Mesodermal cell (in vitro differentiated cells): Measurements from ENCODE around the gene ENOPH1.
"Not testable (repeated sequence)": the region's sequence is repeated elsewhere in the genome, so short reads cannot be mapped to it uniquely, and the experiment has no call there.

Source experiments
- H3K27ac ChIP-seq: 2 replicates; pipeline ENCODE4 v1.7.0; 2013; ENCODE audit warnings: mild to moderate bottlenecking, low read depth, low read length, moderate library complexity; ENCODE audit not compliant: severe bottlenecking
- H3K36me3 ChIP-seq: 2 replicates; pipeline ENCODE4 v1.7.1; 2013; ENCODE audit warnings: mild to moderate bottlenecking, low read length, moderate library complexity; ENCODE audit not compliant: control insufficient read depth, insufficient read depth
- H3K4me1 ChIP-seq: one replicate; pipeline ENCODE4 v1.7.1; 2013; ENCODE audit warnings: mild to moderate bottlenecking, low read length; ENCODE audit not compliant: insufficient read depth, control insufficient read depth, poor library complexity, severe bottlenecking
- H3K4me3 ChIP-seq: 2 replicates; pipeline ENCODE4 v1.7.0; 2013; ENCODE audit warnings: low read length, control low read depth, mild to moderate bottlenecking; ENCODE audit not compliant: insufficient read depth, poor library complexity, severe bottlenecking; ENCODE audit errors: extremely low read depth
- H3K9me3 ChIP-seq: 2 replicates; pipeline ENCODE4 v1.7.1; 2013; ENCODE audit warnings: mild to moderate bottlenecking, low read length, moderate library complexity; ENCODE audit not compliant: control insufficient read depth
- WGBS, 2 experiments: methylation state at CpG; one replicate each; pipeline ENCODE4 v1.1.5; 2013; ENCODE audit warnings: missing lambda C conversion rate in 2 of 2; ENCODE audit not compliant: insufficient coverage in 2 of 2; 5-methylcytosine and 5-hydroxymethylcytosine counted together

The ENOPH1 gene

GRCh38 chr4:82469791-82470345 lies 39.5 kb downstream of the ENOPH1 start:
- WGBS, 2 experiments: 90% methylated on average over 1 of the region's 2 CpGs; no CpG with 5 or more reads in 1 of the 2 experiments
- Histone ChIP-seq H3K36me3 (peaks cover 10% of the 10 kb centered on the region), H3K4me1 (no peaks in the 10 kb centered on the region), H3K4me3 (no peak overlapping the region), H3K27ac (no peak overlapping the region), H3K9me3 (no peaks in the 10 kb centered on the region)

GRCh38 chr4:82473080-82473479 lies 42.7 kb downstream of the ENOPH1 start:
- H3K4me3 ChIP-seq, H3K27ac ChIP-seq, H3K4me1 ChIP-seq, H3K9me3 ChIP-seq, H3K36me3 ChIP-seq: not testable (repeated sequence)
- no CpG with 5 or more reads among the region's 5 CpGs for WGBS, 2 experiments

- Histone ChIP-seq H3K27ac (no peak overlapping the region), H3K9me3 (no peaks in the 10 kb centered on the region), H3K36me3 (no peaks in the 10 kb centered on the region), H3K4me3 (no peak overlapping the region), H3K4me1 (no peaks in the 10 kb centered on the region)
- 97 to 99% methylated on average over 11 to 12 of the region's 15 CpGs for WGBS, 2 experiments
Observed at GRCh38 chr4:82473621-82474164, 43.3 kb downstream of the ENOPH1 start.

DNA sequence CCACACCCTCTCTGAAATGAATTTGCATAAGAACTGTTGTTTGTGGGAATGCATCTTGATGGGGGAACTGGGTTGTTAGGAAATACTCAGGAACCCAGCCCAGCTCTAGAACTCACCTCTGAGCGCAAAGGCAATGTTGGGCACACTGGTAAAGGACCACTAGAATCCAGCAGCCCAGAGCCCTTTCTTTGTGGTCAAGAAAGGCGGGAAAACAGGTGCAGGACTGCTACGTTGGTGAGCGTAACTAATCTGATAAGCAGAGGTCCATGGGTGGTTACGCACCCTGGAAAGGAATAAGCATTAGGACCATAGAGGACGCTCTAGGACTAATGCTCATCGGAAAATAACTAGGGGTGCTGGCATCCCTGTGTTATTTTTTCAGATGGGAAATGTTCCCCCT lies 45.5 kb downstream of the ENOPH1 start:
- H3K4me3 ChIP-seq, H3K27ac ChIP-seq, H3K36me3 ChIP-seq, H3K4me1 ChIP-seq, H3K9me3 ChIP-seq: not testable (repeated sequence)
- 88 to 96% methylated on average over 4 to 6 of the region's 7 CpGs for WGBS, 2 experiments

DNA sequence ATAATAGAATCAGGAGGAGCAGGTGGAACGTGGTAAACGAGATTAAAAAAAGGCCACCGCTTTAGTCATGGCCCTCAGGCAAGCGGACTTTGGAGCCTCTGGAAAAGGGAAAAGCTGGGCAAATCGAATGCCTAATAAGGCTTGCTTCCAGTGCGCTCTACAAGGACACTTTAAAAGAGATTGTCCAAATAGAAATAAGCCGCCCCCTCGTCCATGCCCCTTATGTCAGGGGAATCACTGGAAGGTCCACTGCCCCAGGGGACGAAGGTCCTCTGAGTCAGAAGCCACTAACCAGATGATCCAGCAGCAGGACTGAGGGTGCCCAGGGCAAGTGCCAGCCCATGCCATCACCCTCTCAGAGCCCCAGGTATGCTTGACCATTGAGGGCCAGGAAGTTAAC lies 47.1 kb downstream of the ENOPH1 start:
- H3K9me3 ChIP-seq, H3K4me3 ChIP-seq, H3K27ac ChIP-seq, H3K36me3 ChIP-seq, H3K4me1 ChIP-seq: not testable (repeated sequence)
- WGBS, 2 experiments: 93 to 96% methylated on average over 8 of the region's 9 CpGs

GRCh38 chr4:82479562-82479961 lies 49.2 kb downstream of the ENOPH1 start:
- WGBS, 2 experiments: 94 to 95% methylated on average over 12 to 13 of the region's 14 CpGs

GRCh38 chr4:82480771-82481505 lies 50.5 kb downstream of the ENOPH1 start:
- 90 to 95% methylated on average over 10 of the region's 10 CpGs for WGBS, 2 experiments
- no peaks in the 10 kb centered on the region for H3K36me3 ChIP-seq
- no peak overlapping the region for H3K4me3 ChIP-seq
- no peak overlapping the region for H3K27ac ChIP-seq
- H3K4me1 ChIP-seq: no peaks in the 10 kb centered on the region
- H3K9me3 ChIP-seq: peaks cover 3% of the 10 kb centered on the region

More at GRCh38 chr4:82479562-82479961, 49.2 kb downstream of the ENOPH1 start:
- Histone ChIP-seq H3K36me3 (no peaks in the 10 kb centered on the region), H3K9me3 (peaks cover 3% of the 10 kb centered on the region), H3K4me1 (no peaks in the 10 kb centered on the region), H3K27ac (no peak overlapping the region), H3K4me3 (no peak overlapping the region)

DNA sequence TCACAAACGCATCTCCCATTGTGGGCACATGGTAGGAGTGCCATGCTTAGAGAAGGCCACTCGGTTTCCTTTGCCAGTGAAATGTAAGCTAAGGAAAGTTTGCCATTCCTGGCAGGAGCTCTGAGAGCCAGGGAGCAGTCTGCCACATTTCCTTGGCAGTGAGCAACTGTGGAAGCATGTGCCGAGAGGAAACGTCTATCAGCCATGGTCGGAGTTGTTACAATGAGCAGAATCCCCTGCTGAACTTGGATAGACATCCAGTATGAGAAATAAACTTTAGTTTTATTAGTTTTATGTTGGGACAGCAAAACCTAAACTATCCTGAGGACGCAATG lies 51.1 kb downstream of the ENOPH1 start:
- Histone ChIP-seq H3K4me1 (no peaks in the 10 kb centered on the region), H3K4me3 (no peak overlapping the region), H3K36me3 (no peaks in the 10 kb centered on the region), H3K27ac (no peak overlapping the region), H3K9me3 (peaks cover 3% of the 10 kb centered on the region)
- 88 to 95% methylated on average over 4 to 5 of the region's 6 CpGs for WGBS, 2 experiments

- Histone ChIP-seq H3K4me3 (no peak overlapping the region), H3K36me3 (no peaks in the 10 kb centered on the region), H3K27ac (no peak overlapping the region), H3K4me1 (no peaks in the 10 kb centered on the region), H3K9me3 (peaks cover 3% of the 10 kb centered on the region)
- WGBS, 2 experiments: 100% methylated on average over 4 of the region's 6 CpGs; no CpG with 5 or more reads in 1 of the 2 experiments
Observed at GRCh38 chr4:82482387-82482786, 52.0 kb downstream of the ENOPH1 start.

DNA sequence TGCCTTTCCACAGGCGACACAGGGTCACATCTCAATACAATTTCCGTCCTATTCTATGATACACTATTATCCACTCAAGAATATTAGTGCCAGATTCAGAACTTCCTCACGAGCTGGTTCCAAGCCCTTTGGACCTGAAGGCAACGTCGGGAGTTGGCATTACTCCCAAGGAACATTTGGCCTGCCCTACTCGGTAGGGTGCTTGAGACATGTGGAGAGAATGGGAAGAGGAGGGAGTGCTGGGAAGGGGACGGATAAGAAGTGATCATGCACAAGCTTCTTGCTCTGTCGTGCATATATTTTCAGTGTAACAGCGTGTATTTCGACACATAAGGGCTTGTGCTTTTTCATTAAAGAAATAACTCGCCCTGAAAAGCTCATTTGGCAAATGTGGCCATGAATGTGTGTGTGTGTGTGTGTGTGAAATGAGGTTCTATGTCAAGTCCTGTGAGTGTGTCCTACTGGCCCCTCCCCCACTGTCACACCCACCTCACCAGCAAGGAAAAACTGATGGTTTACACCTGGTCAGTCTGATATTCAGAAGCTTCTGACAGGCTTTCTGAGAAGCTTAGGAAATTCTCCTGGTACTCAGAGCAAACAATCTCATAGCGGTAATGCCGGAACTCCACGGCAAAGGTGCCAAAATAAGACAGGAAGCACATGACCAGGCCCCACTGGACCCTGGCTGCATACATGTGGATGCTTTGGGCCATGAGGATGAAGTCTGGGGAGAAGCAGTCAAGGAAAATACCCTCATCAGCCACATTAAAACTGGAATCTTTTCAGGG lies 54.8 kb downstream of the ENOPH1 start:
- no peaks in the 10 kb centered on the region for H3K4me1 ChIP-seq
- WGBS, 2 experiments: 83 to 88% methylated on average over 10 to 11 of the region's 14 CpGs
- H3K4me3 ChIP-seq: no peak overlapping the region
- no peaks in the 10 kb centered on the region for H3K36me3 ChIP-seq
- H3K9me3 ChIP-seq: no peaks in the 10 kb centered on the region
- no peak overlapping the region for H3K27ac ChIP-seq
